ENCODE data around the gene TIMELESS. TPM values are rescaled to one million over a fixed set of nuclear protein-coding genes. Genes with fewer than 3 reads are reported as not detected.
A peak's percentile ranks its signal among the peaks of the same experiment; 100 is the strongest.

Gene TIMELESS
- total RNA-seq, 4 donors from 2014 or later = 4.6 to 7.6 (median 6.7) TPM

GRCh38 chr12:56387152-56387736 lies 62.0 kb downstream of the TIMELESS start:
- TF ChIP-seq CTCF (IDR thresholded peaks at IDR 0.05) = no peak
- no peak for TF ChIP-seq POLR2A (IDR thresholded peaks at IDR 0.05)
- Histone ChIP-seq H3K27me3 (no peaks in the 10 kb centered on the region), H3K4me3 (replicated peaks in 1 of 3) (no peak overlapping the region), H3K4me1 (no peaks in the 10 kb centered on the region), H3K9me3 (no peaks in the 10 kb centered on the region), H3K27ac (no peak overlapping the region), H3K36me3 (no peaks in the 10 kb centered on the region)
- intact Hi-C loops (cut with DNase I) = no loop called here
- 41 to 53% methylated on average over 7 of the region's 7 CpGs for WGBS, 2 donors
- no peak for DNase-seq

GRCh38 chr12:56385873-56386272 lies 63.4 kb downstream of the TIMELESS start:
- WGBS, 2 donors = 95 to 100% methylated on average over 1 of the region's 1 CpG
- peak; percentile 11 to 29 for DNase-seq
- Histone ChIP-seq H3K27me3 (no peaks in the 10 kb centered on the region), H3K4me1 (no peaks in the 10 kb centered on the region), H3K9me3 (no peaks in the 10 kb centered on the region), H3K27ac (no peak overlapping the region), H3K36me3 (no peaks in the 10 kb centered on the region), H3K4me3 (replicated peaks in 1 of 3) (no peak overlapping the region)
- intact Hi-C loops (cut with DNase I) = no loop called here
- TF ChIP-seq CTCF (IDR thresholded peaks at IDR 0.05) = no peak
- TF ChIP-seq POLR2A (IDR thresholded peaks at IDR 0.05) = no peak

GRCh38 chr12:56382611-56383010 lies 66.6 kb downstream of the TIMELESS start:
- TF ChIP-seq CTCF (IDR thresholded peaks at IDR 0.05) (no peak), POLR2A (IDR thresholded peaks at IDR 0.05) (no peak)
- no peaks in the 10 kb centered on the region for H3K4me1 ChIP-seq
- H3K9me3 ChIP-seq = no peaks in the 10 kb centered on the region
- H3K36me3 ChIP-seq = no peaks in the 10 kb centered on the region
- H3K27me3 ChIP-seq = no peaks in the 10 kb centered on the region
- intact Hi-C loops (cut with DNase I) = no loop called here
- no peak for DNase-seq
- H3K27ac ChIP-seq = no peak overlapping the region
- WGBS, 2 donors = 96 to 97% methylated on average over 16 of the region's 16 CpGs
- H3K4me3 ChIP-seq (replicated peaks in 1 of 3) = no peak overlapping the region

- intact Hi-C loops (cut with DNase I) = no loop called here
- no peak for TF ChIP-seq CTCF (IDR thresholded peaks at IDR 0.05)
- no peak for TF ChIP-seq POLR2A (IDR thresholded peaks at IDR 0.05)
- 58 to 61% methylated on average over 1 of the region's 1 CpG for WGBS, 2 donors
- Histone ChIP-seq H3K4me3 (replicated peaks in 1 of 3) (no peak overlapping the region), H3K27me3 (no peaks in the 10 kb centered on the region), H3K9me3 (no peaks in the 10 kb centered on the region), H3K27ac (no peak overlapping the region), H3K36me3 (no peaks in the 10 kb centered on the region), H3K4me1 (no peaks in the 10 kb centered on the region)
- DNase-seq = no peak
Measured at GRCh38 chr12:56377989-56378316, 71.3 kb downstream of the TIMELESS start.

- no peak overlapping the region for H3K27ac ChIP-seq
- intact Hi-C loops (cut with DNase I) = no loop called here
- DNase-seq = no peak
- no peaks in the 10 kb centered on the region for H3K9me3 ChIP-seq
- no peaks in the 10 kb centered on the region for H3K27me3 ChIP-seq
- 67 to 80% methylated on average over 4 of the region's 4 CpGs for WGBS, 2 donors
- no peak for TF ChIP-seq CTCF (IDR thresholded peaks at IDR 0.05)
- no peak for TF ChIP-seq POLR2A (IDR thresholded peaks at IDR 0.05)
- H3K36me3 ChIP-seq = no peaks in the 10 kb centered on the region
- no peak overlapping the region for H3K4me3 ChIP-seq (replicated peaks in 1 of 3)
- H3K4me1 ChIP-seq = no peaks in the 10 kb centered on the region
Measured at GRCh38 chr12:56377310-56377988, 71.8 kb downstream of the TIMELESS start.

Measured in thyroid gland (tissue), 4 donors.